GM19438 (cell line): Measurements from ENCODE around the gene ADAM12.

Experiments
- ATAC-seq: cut with Tn5 transposase; IDR thresholded peaks from one replicate; pipeline ENCODE4 v1.9.1; 2021; ENCODE audit warnings: low read depth; ENCODE audit not compliant: unreplicated experiment

Gene ADAM12

DNA sequence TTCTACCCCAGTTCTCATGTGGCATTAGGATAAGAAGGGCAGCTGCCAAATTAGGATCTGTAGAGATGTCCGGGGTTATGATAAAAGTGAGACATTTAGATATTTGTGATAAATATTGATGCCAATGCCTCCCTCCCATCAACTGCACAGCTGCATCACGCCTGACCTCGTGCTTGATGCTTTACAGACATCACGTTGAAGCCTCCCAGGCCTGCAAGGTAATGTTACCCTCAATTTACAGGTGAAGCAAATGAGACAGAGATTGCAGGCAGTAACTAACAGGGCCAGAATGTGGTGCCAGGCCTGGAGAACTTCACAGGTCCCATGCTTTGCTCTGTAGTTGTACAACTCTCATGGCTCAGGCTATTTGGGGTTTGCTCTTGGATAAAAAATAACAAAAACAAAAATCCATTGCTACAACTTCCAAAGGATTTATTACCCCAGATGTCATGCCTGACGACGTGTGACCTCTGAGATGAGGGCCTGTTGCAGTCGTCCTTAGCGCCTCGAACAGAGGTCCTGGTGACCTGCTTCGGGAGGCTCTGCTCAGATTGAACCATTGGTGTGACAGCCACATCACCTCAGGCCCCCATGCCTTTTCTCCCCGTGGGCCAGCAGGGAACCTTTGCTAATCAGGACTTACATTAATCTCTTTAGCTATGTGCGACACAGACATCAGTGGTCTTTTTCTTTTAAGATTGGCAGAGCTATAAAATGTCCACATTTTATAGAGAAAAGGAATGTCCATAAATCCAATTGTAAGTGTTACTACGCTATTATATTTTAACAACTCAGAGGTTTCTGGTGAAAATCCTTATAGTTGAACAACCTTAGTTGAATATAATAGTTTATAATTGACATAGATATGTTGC is 169.3 kb downstream of the ADAM12 start:
- ATAC-seq, result no peak

- ATAC-seq, result no peak
These were observed 170.1 kb downstream of the ADAM12 start for GRCh38 chr10:126218174-126218573.

DNA sequence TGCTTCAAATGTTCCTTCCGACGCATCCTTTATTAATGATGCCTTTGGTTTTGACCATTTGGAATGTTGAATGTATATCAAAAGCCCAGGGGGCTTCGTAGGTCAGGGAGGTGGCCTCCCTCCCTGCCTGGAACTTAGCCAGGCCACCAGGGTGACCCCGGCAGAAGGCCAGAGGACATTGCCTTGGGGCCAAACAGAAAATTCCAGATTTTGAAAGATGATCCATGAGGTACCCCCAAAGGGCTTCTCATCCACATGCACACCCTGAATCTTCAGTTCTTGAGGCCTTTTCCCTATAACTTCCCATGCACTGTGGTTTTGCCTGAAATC is 171.7 kb downstream of the ADAM12 start:
- ATAC-seq, result no peak

GRCh38 chr10:126215746-126216631 is 172.3 kb downstream of the ADAM12 start:
- no peak for ATAC-seq

DNA sequence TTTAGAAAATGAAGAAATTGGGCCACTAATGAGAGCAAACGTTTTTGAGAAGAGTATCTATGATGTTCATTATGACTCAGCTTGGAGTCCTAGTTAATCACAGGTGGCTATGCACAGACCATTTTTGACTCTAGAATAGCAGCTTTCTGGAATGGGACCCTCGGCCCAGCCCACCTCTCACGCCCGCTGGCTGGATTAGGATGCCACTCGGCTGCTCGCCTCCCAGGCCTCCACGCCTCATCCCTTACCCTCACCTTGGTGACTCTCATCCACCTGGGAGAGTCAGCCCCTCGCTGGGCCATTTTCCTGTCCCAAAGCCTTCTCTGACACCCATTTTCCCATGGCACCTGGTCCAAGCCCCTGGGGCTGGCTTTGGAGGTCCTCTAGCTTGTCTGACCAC is 173.6 kb downstream of the ADAM12 start:
- no peak for ATAC-seq

DNA sequence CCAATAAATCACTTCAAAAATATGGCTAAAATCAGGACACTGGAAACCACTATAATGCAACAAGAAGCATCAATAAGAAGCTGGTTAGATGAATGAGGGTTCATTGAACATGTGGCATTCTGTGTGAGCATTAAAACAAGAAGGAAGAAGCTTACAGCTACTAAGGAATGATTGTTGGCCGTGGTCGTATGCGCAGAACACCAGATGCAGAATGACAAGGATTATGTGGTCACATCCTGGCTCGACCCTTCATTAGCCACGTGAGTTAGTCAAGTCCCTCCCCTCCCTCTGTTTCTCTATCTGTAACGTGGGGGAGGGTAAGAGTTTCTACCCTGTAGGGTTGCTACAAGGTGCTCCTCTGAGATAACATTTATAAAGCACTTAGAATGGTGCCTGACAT is 174.3 kb downstream of the ADAM12 start:
- no peak for ATAC-seq

GRCh38 chr10:126212738-126213137 is 175.5 kb downstream of the ADAM12 start:
- no peak for ATAC-seq

DNA sequence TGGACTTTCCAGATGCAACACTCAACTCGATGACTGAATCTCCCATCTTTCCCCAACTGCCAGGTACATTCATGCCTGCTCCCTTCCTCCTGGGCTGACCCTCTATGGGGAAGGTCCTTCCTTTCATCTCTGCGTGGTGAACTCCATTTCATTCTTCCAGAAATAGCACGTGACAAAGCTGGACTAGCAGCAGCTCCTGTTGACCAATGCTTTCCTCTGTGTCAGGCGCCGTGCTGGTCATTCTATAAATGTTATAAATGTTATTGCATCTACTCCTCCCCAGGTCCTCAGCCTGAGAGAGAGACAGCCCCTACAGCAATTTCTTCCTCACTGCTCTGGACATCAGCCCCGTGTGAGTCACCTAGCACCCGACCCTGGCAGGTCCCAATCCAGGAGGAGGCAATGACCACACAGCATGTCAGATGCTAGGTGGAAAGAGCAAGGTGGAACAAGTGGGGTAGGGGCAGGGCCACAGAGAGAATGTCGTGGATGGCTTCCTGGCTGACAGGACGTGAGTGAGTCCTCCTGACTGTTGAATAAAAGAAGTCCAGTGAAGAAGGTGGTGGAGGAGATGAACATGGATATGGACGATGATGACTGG is 178.1 kb downstream of the ADAM12 start:
- ATAC-seq, result no peak

GRCh38 chr10:126209451-126209850 is 178.8 kb downstream of the ADAM12 start:
- ATAC-seq, result no peak

DNA sequence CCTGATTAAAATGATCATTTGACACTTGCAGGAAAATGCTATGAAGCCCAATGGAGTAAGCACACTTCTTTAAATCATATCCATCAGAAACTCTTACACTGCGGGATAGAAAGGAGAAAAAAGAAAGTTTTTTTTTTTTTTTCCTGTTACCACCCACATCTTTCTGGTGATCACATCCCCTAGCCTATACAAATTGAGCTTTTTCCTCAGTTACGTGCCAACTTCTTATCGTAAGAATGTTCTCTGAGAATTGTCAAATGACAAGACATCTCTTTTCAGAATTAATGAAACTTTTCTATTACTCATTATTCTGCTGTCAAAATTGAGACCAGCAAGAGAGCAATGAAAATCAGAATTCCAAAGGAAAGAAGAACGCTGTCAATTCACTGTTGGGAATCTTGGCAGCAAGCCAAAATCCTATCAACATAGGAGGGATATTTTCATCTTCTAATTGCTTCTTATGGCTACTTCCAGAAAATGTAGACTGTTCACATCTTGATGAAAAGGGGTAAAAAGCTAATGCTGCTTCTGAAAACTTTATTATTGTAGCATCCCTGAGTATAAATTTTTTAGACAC is 179.5 kb downstream of the ADAM12 start:
- no peak for ATAC-seq

- ATAC-seq, result no peak
These were observed 180.4 kb downstream of the ADAM12 start for GRCh38 chr10:126207851-126208250.

- ATAC-seq, result no peak
These were observed 180.9 kb downstream of the ADAM12 start for GRCh38 chr10:126207313-126207771.

- ATAC-seq, result no peak
These were observed 182.6 kb downstream of the ADAM12 start for GRCh38 chr10:126205486-126206205.

GRCh38 chr10:126204320-126204719 is 184.0 kb downstream of the ADAM12 start:
- no peak for ATAC-seq

DNA sequence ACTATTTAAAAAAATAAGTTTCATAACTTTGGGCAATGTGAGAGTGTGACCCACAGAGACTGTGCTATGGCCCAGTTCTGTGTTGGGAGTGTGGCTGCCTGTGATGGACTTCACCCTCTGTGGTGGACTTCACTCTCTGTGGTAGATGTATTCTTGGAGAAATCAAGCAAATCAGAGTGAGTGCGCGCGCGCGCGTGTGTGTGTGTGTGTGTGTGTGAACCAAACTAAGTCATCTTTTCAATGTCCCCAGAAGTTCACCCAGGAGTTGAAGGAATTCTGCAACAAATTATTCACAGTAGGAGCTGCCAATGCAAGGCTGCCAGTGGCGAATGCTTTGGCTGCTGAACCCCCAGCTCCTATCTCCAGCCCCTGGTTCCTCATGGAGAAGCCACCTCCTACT is 184.5 kb downstream of the ADAM12 start:
- ATAC-seq, result no peak

GRCh38 chr10:126201603-126202002 is 186.7 kb downstream of the ADAM12 start:
- ATAC-seq, result no peak

GRCh38 chr10:126199221-126199998 is 188.9 kb downstream of the ADAM12 start:
- no peak for ATAC-seq

DNA sequence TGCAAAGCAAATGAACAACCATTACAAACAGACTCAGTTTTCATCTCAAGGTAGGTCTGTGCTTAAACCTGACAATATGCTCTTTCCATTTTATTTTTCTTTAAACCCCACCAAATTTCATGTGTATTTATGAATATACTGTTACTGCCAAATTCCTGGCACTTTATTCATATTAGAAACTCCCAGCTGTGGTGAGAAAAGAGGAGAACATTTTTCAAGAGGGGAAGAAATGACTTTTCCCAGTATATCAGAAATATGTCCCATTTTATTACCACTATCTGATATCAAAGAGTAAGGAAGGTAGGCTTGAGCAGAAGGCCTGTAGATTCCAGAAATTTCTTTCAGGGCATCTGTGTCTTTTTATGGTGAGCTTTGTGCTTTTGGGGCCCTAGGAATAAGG is 189.6 kb downstream of the ADAM12 start:
- no peak for ATAC-seq

GRCh38 chr10:126197036-126197543 is 191.2 kb downstream of the ADAM12 start:
- no peak for ATAC-seq
